ENCODE data around the gene PSMF1.

Gene PSMF1

GRCh38 chr20:1112908-1113307 is 5.5 kb upstream of the PSMF1 start:
- Histone ChIP-seq H3K27ac (no peak overlapping the region), H3K4me1 (ENCODE audit: control insufficient read depth in 1 of 2, insufficient read depth in 1 of 2, low read depth in 1 of 2, low read length in 1 of 2) (peaks cover 2 to 4% of the 10 kb centered on the region in 2 experiments), H3K27me3 (no peaks in the 10 kb centered on the region), H3K9me3 (no peaks in the 10 kb centered on the region), H3K4me3 (ENCODE audit: low read depth in 1 of 2, low read length in 1 of 2) (no peak overlapping the region), H3K36me3 (no peaks in the 10 kb centered on the region)
- TF ChIP-seq CTCF (IDR thresholded peaks at IDR 0.05): no peak

- Histone ChIP-seq H3K4me1 (ENCODE audit: control insufficient read depth in 1 of 2, insufficient read depth in 1 of 2, low read depth in 1 of 2, low read length in 1 of 2) (peaks cover 32 to 35% of the 10 kb centered on the region in 2 experiments), H3K27ac (peak overlapping the region; percentile 90), H3K9me3 (no peaks in the 10 kb centered on the region), H3K27me3 (no peaks in the 10 kb centered on the region), H3K4me3 (ENCODE audit: low read depth in 1 of 2, low read length in 1 of 2) (peak overlapping the region; percentile 88 to 94), H3K36me3 (peaks cover 11% of the 10 kb centered on the region)
- no peak for TF ChIP-seq CTCF (IDR thresholded peaks at IDR 0.05)
Observed at GRCh38 chr20:1118004-1118335, 432 bp upstream of the PSMF1 start.

GRCh38 chr20:1119128-1119505 is 715 bp downstream of the PSMF1 start:
- H3K4me1 ChIP-seq (ENCODE audit: control insufficient read depth in 1 of 2, insufficient read depth in 1 of 2, low read depth in 1 of 2, low read length in 1 of 2): peaks cover 32 to 35% of the 10 kb centered on the region in 2 experiments

GRCh38 chr20:1119524-1119923 is 1.1 kb downstream of the PSMF1 start:
- Histone ChIP-seq H3K4me3 (ENCODE audit: low read depth in 1 of 2, low read length in 1 of 2) (peak overlapping the region; percentile 88 to 94), H3K27me3 (no peaks in the 10 kb centered on the region), H3K9me3 (no peaks in the 10 kb centered on the region), H3K4me1 (ENCODE audit: control insufficient read depth in 1 of 2, insufficient read depth in 1 of 2, low read depth in 1 of 2, low read length in 1 of 2) (peaks cover 32 to 35% of the 10 kb centered on the region in 2 experiments), H3K27ac (peak overlapping the region; percentile 90), H3K36me3 (peaks cover 11% of the 10 kb centered on the region)
- TF ChIP-seq CTCF (IDR thresholded peaks at IDR 0.05): no peak

More at GRCh38 chr20:1119128-1119505, 715 bp downstream of the PSMF1 start:
- H3K36me3 ChIP-seq: peaks cover 11% of the 10 kb centered on the region
- no peaks in the 10 kb centered on the region for H3K27me3 ChIP-seq
- no peak for TF ChIP-seq CTCF (IDR thresholded peaks at IDR 0.05)
- H3K4me3 ChIP-seq (ENCODE audit: low read depth in 1 of 2, low read length in 1 of 2): peak overlapping the region; percentile 88 to 94
- H3K9me3 ChIP-seq: no peaks in the 10 kb centered on the region
- H3K27ac ChIP-seq: peak overlapping the region; percentile 90

DNA sequence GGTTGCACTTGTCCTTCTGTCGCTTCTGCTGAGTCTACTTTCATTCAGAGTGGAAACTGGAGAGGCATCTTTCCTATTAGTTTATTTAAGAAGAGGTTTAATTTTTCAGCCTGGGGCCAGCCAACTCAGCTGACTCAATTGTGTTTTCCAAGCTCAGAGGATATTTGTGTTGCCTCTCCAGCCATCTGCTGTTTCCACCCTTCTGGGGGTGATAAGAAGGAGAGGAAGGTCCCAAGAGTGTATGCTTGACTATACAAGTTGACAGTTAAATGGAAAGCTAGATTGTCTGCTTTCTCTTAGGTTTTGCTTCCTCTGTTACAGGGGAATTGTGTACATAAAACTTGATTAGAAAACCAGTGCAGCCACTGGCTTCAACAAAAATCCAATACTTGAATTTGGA is 3.0 kb downstream of the PSMF1 start:
- H3K9me3 ChIP-seq: no peaks in the 10 kb centered on the region
- no peak for TF ChIP-seq CTCF (IDR thresholded peaks at IDR 0.05)
- no peak overlapping the region for H3K4me3 ChIP-seq (ENCODE audit: low read depth in 1 of 2, low read length in 1 of 2)
- H3K27me3 ChIP-seq: no peaks in the 10 kb centered on the region
- H3K27ac ChIP-seq: no peak overlapping the region
- peaks cover 32 to 35% of the 10 kb centered on the region in 2 experiments for H3K4me1 ChIP-seq (ENCODE audit: control insufficient read depth in 1 of 2, insufficient read depth in 1 of 2, low read depth in 1 of 2, low read length in 1 of 2)
- peaks cover 26% of the 10 kb centered on the region for H3K36me3 ChIP-seq
